Keratinocyte (primary cell): ENCODE data around the gene RTL9. TPM values are rescaled to one million over a fixed set of nuclear protein-coding genes. Genes with fewer than 3 reads are reported as not detected.
"Not testable (repeated sequence)": the region's sequence is repeated elsewhere in the genome, so short reads cannot be mapped to it uniquely, and the experiment has no call there.

Source experiments
- DNase-seq: peaks from one replicate; pipeline ENCODE4 v3.0.0-alpha.2; 2011; ENCODE audit warnings: low read depth, missing footprints, low spot score
- FAIRE-seq: peaks from 2 replicates; lab custom pipeline; 2011; peaks lifted over from hg19 to GRCh38; lab: Jason Lieb, UNC
- H2AFZ ChIP-seq: 2 replicates; pipeline ENCODE4 v1.6.0; 2012; ENCODE audit warnings: low read length, control low read depth, inconsistent platforms; ENCODE audit not compliant: control insufficient read depth
- H3K27ac ChIP-seq: 2 replicates; pipeline ENCODE4 v1.5.1; 2011; ENCODE audit warnings: low read length; ENCODE audit not compliant: control insufficient read depth, insufficient read depth
- H3K27me3 ChIP-seq: 3 replicates; pipeline ENCODE4 v1.6.0; 2011; ENCODE audit warnings: low read length; ENCODE audit not compliant: control insufficient read depth, insufficient read depth; ENCODE audit errors: extremely low read depth
- H3K36me3 ChIP-seq, 2 experiments: 2 replicates in 1 of 2; 3 replicates in 1 of 2; pipeline ENCODE4 v1.5.1; 2011; ENCODE audit warnings: low read length in 2 of 2, mild to moderate bottlenecking in 1 of 2; ENCODE audit not compliant: control insufficient read depth in 2 of 2, insufficient read depth in 2 of 2; ENCODE audit errors: extremely low read depth in 1 of 2
- H3K4me1 ChIP-seq: 3 replicates; pipeline ENCODE4 v1.5.1; 2011; ENCODE audit warnings: low read length; ENCODE audit not compliant: control insufficient read depth, insufficient read depth; ENCODE audit errors: extremely low read depth
- H3K4me2 ChIP-seq: 3 replicates; pipeline ENCODE4 v1.6.0; 2011; ENCODE audit warnings: low read depth, low read length; ENCODE audit not compliant: control insufficient read depth, insufficient read depth; ENCODE audit errors: extremely low read depth
- H3K4me3 ChIP-seq, 3 experiments: fragments of 200-600 bp in 1 of 3; sonication (generic) in 1 of 3; 2 replicates in 2 of 3; 3 replicates in 1 of 3; pipeline ENCODE4 v1.5.1; 2011 to 2016; ENCODE audit warnings: low read length in 3 of 3, mild to moderate bottlenecking in 3 of 3, control low read depth in 2 of 3, inconsistent platforms in 1 of 3, low read depth in 1 of 3, mixed read lengths in 1 of 3, mixed run types in 1 of 3, moderate library complexity in 1 of 3; ENCODE audit not compliant: control insufficient read depth in 2 of 3, insufficient read depth in 2 of 3; ENCODE audit errors: extremely low read depth in 1 of 3
- H3K79me2 ChIP-seq: 2 replicates; pipeline ENCODE4 v1.6.0; 2012; ENCODE audit warnings: low read length; ENCODE audit not compliant: control insufficient read depth, insufficient read depth
- H3K9ac ChIP-seq: 3 replicates; pipeline ENCODE4 v1.6.0; 2011; ENCODE audit warnings: low read length; ENCODE audit not compliant: control insufficient read depth, insufficient read depth; ENCODE audit errors: extremely low read depth
- H3K9me1 ChIP-seq: 3 replicates; pipeline ENCODE4 v1.6.0; 2011; ENCODE audit warnings: low read length; ENCODE audit not compliant: control insufficient read depth, insufficient read depth; ENCODE audit errors: extremely low read depth
- H3K9me3 ChIP-seq: 2 replicates; pipeline ENCODE4 v1.5.1; 2012; ENCODE audit warnings: low read depth, low read length; ENCODE audit not compliant: control insufficient read depth
- H4K20me1 ChIP-seq: 3 replicates; pipeline ENCODE4 v1.6.0; 2011; ENCODE audit warnings: low read length; ENCODE audit not compliant: control insufficient read depth, insufficient read depth; ENCODE audit errors: extremely low read depth
- CTCF ChIP-seq, 3 experiments: IDR thresholded peaks in 1 of 3; conservative IDR thresholded peaks in 1 of 3; optimal IDR thresholded peaks in 1 of 3; 2 replicates in 2 of 3; 3 replicates in 1 of 3; pipeline versions ENCODE3 to v1.5.1; 2011; ENCODE audit warnings: low read length in 3 of 3, mild to moderate bottlenecking in 3 of 3, moderate library complexity in 2 of 3, control low read depth in 1 of 3, inconsistent platforms in 1 of 3; ENCODE audit not compliant: insufficient read depth in 2 of 3; ENCODE audit errors: extremely low read depth in 1 of 3
- EZH2 ChIP-seq: IDR thresholded peaks from one replicate; pipeline ENCODE4 v1.6.1; 2012; ENCODE audit warnings: inconsistent platforms, mild to moderate bottlenecking, low read length, moderate library complexity
- dilution Hi-C: fragments of 300-500 bp; cut with MboI; formaldehyde crosslinking; loops from one replicate; pipeline ENCODE4 v1.7.0; 2020; ENCODE audit warnings: low sequenced_read_pairs; ENCODE audit not compliant: extremely low pct_ligation_motif_present
- polyA plus RNA-seq, 5 experiments: library from polyadenylated mRNA; depleted of rRNA in 3 of 5; stranded (reverse) in 3 of 5; stranded (forward) in 1 of 5; unstranded in 1 of 5; fragments of >200 nt; gene quantifications; 1 replicate in 1 of 5; 2 replicates in 3 of 5; 3 replicates in 1 of 5; pipeline versions ENCODE4 v1.2.1 to v1.2.3, GENCODE V29; 2011 to 2012; ENCODE audit warnings: missing spikeins in 2 of 5, low read depth in 1 of 5, low replicate concordance in 1 of 5

RTL9 gene
- polyA plus RNA-seq, 1 donor (not counting 4 experiments of a cell fraction or from before 2014, with no cell fraction given) = 0.13 TPM

GRCh38 chrX:110403441-110404238 is 45.0 kb downstream of the RTL9 start:
- H3K4me2 ChIP-seq = peak overlapping the region; percentile 61
- TF ChIP-seq EZH2 (no peak), CTCF (optimal IDR thresholded peaks at IDR 0.05 in 1 of 3, IDR thresholded peaks at IDR 0.05 in 1 of 3, conservative IDR thresholded peaks at IDR 0.05 in 1 of 3; ENCODE audit: extremely low read depth in 1 of 3, insufficient read depth in 2 of 3, low read length in 3 of 3) (no peak)
- H3K36me3 ChIP-seq = no peaks in the 10 kb centered on the region
- H3K4me3 ChIP-seq = no peak overlapping the region
- FAIRE-seq (no peak), DNase-seq (no peak)
- H2AFZ ChIP-seq = peak overlapping the region; percentile 28
- no peaks in the 10 kb centered on the region for H3K9me3 ChIP-seq
- H3K9me1 ChIP-seq = no peaks in the 10 kb centered on the region
- H4K20me1 ChIP-seq = no peaks in the 10 kb centered on the region
- H3K27ac ChIP-seq = peak overlapping the region; percentile 50
- H3K9ac ChIP-seq = peak overlapping the region; percentile 6
- H3K27me3 ChIP-seq = no peaks in the 10 kb centered on the region
- H3K79me2 ChIP-seq = no peaks in the 10 kb centered on the region
- dilution Hi-C loops = no loop called here
- H3K4me1 ChIP-seq = peaks cover 20% of the 10 kb centered on the region

DNA sequence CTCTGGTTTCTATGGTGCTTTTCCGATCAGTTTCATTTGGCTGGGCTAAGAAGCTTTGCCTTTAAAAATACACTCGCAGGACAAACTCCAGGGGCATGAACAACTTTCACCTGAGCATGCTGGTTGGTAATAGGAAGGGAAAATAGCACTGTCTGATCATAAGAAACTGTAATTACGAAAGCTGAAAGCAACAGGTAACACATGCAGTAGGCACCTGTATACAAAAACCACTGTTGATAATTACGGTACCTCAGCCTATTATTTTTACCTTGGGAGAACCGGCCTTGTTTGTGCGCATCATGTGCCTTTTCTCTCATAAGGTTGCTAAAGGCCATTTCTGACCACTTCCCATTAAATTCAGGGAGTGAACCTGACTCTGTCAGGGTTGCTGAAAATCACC is 45.7 kb downstream of the RTL9 start:
- no peak overlapping the region for H3K4me2 ChIP-seq
- no peak for FAIRE-seq
- H3K9ac ChIP-seq = no peak overlapping the region

DNA sequence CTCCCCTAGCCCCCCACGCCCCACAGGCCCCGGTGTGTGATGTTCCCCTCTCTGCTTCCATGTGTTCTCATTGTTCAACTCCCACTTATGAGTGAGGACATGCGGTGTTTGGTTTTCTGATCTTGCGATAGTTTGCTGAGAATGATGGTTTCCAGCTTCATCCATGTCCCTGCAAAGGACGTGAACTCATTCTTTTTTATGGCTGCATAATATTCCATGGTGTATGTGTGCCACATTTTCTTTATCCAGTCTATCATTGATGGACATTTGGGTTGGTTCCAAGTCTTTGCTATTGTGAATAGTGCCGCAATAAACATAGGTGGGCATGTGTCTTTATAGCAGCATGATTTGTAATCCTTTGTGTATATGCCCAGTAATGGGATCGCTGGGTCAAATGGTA is 47.6 kb downstream of the RTL9 start:
- H3K27ac ChIP-seq, H3K27me3 ChIP-seq, H3K79me2 ChIP-seq, H3K9ac ChIP-seq, H3K4me2 ChIP-seq, H3K9me3 ChIP-seq, DNase-seq, H3K36me3 ChIP-seq, H4K20me1 ChIP-seq, H3K9me1 ChIP-seq, H3K4me3 ChIP-seq, dilution Hi-C loops, FAIRE-seq, H2AFZ ChIP-seq: not testable (repeated sequence)
- H3K4me1 ChIP-seq = peaks cover 31% of the 10 kb centered on the region

More for the DNA sequence above, 45.7 kb downstream of the RTL9 start:
- dilution Hi-C loops = no loop called here
- Histone ChIP-seq H3K9me3 (no peaks in the 10 kb centered on the region), H3K4me1 (peaks cover 22% of the 10 kb centered on the region), H4K20me1 (no peaks in the 10 kb centered on the region), H3K79me2 (no peaks in the 10 kb centered on the region), H3K4me3 (no peak overlapping the region), H2AFZ (no peak overlapping the region), H3K27ac (no peak overlapping the region), H3K27me3 (no peaks in the 10 kb centered on the region), H3K36me3 (no peaks in the 10 kb centered on the region), H3K9me1 (no peaks in the 10 kb centered on the region)
- TF ChIP-seq EZH2 (no peak), CTCF (optimal IDR thresholded peaks at IDR 0.05 in 1 of 3, IDR thresholded peaks at IDR 0.05 in 1 of 3, conservative IDR thresholded peaks at IDR 0.05 in 1 of 3; ENCODE audit: extremely low read depth in 1 of 3, insufficient read depth in 2 of 3, low read length in 3 of 3) (no peak)
- no peak for DNase-seq
